ENCODE data around the gene ZNF512.
A peak's percentile ranks its signal among the peaks of the same experiment; 100 is the strongest.
"Not testable (repeated sequence)": the region's sequence is repeated elsewhere in the genome, so short reads cannot be mapped to it uniquely, and the experiment has no call there.

ZNF512 gene

GRCh38 chr2:27582695-27583389 lies at the start of gene ZNF512:
ZNF512 (plus strand) TSS chr2:27583042; CDS start chr2:27583113, 71 bp downstream.
- no peak for TF ChIP-seq CTCF (conservative IDR thresholded peaks at IDR 0.05)
- peak within 1 kb of the TSS; percentile 56; the same call in 1 of the 2 replicates for H3K27ac ChIP-seq

GRCh38 chr2:27537287-27537686 lies 45.6 kb upstream of the ZNF512 start:
- no peak overlapping the region for H3K27ac ChIP-seq
- no peak for TF ChIP-seq CTCF (conservative IDR thresholded peaks at IDR 0.05)

- H3K27ac ChIP-seq, result not testable (repeated sequence)
Measured at GRCh38 chr2:27538839-27539450, 43.9 kb upstream of the ZNF512 start.

GRCh38 chr2:27539649-27540048 lies 43.2 kb upstream of the ZNF512 start:
- H3K27ac ChIP-seq, result not testable (repeated sequence)

GRCh38 chr2:27544143-27544821 lies 38.6 kb upstream of the ZNF512 start:
- no peak for TF ChIP-seq CTCF (conservative IDR thresholded peaks at IDR 0.05)
- no peak overlapping the region for H3K27ac ChIP-seq

- no peak for TF ChIP-seq CTCF (conservative IDR thresholded peaks at IDR 0.05)
- H3K27ac ChIP-seq, result no peak overlapping the region
Measured at GRCh38 chr2:27545348-27546141, 37.3 kb upstream of the ZNF512 start.

GRCh38 chr2:27549303-27549702 lies 33.5 kb upstream of the ZNF512 start:
- TF ChIP-seq CTCF (conservative IDR thresholded peaks at IDR 0.05), result no peak
- H3K27ac ChIP-seq, result no peak overlapping the region

GRCh38 chr2:27551514-27551913 lies 31.3 kb upstream of the ZNF512 start:
- no peak for TF ChIP-seq CTCF (conservative IDR thresholded peaks at IDR 0.05)
- H3K27ac ChIP-seq, result no peak overlapping the region
